Measurements from ENCODE around the gene RPS6KB1. TPM values are rescaled to one million over a fixed set of nuclear protein-coding genes. Genes with fewer than 3 reads are reported as not detected.

RPS6KB1 gene
- total and polyA plus RNA-seq, 2 donors (not counting 1 experiment from before 2014, with no cell fraction given), result 15.6 to 69.7 TPM

- peaks cover 19 to 23% of the 10 kb centered on the region in 2 donors for H3K4me1 ChIP-seq (ENCODE audit: control insufficient read depth in 2 of 2, insufficient read depth in 2 of 2, low read length in 2 of 2)
Observed at GRCh38 chr17:59890720-59891119, 2.2 kb upstream of the RPS6KB1 start.

More at GRCh38 chr17:59890720-59891119, 2.2 kb upstream of the RPS6KB1 start:
- intact Hi-C loops (cut with micrococcal nuclease), result loop anchor here (5.0 kb wide), 1 partner anchor 502 kb away; the partner anchor contains the start of gene USP32
- peaks cover 6 to 13% of the 10 kb centered on the region in 2 experiments for H3K36me3 ChIP-seq (replicated peaks in 1 of 2; ENCODE audit: control extremely low read depth in 1 of 2, control insufficient read depth in 1 of 2, extremely low read depth in 1 of 2, insufficient read depth in 2 of 2, low read length in 1 of 2)
- Mint-ChIP-seq H3K9me3 (ENCODE audit: insufficient read depth) (no peaks in the 10 kb centered on the region), H3K4me3 (peak overlapping the region; percentile 54), H3K4me1 (peaks cover 46% of the 10 kb centered on the region), H3K27ac (peak overlapping the region; percentile 38), H3K27me3 (no peaks in the 10 kb centered on the region)
- no peak for ATAC-seq (ENCODE audit: low read depth)
- no peak overlapping the region for H3K27ac ChIP-seq (ENCODE audit: low read length in 2 of 2)
- TF ChIP-seq EZH2 (IDR thresholded peaks at IDR 0.05; ENCODE audit: borderline replicate concordance, insufficient read depth, low read depth, low read length, poor library complexity, severe bottlenecking) (no peak), CTCF (IDR thresholded peaks at IDR 0.05) (no peak)
- no peak overlapping the region for H3K4me2 ChIP-seq (replicated peaks; ENCODE audit: low read depth, low read length, poor library complexity, severe bottlenecking)
- WGBS (ENCODE audit: insufficient coverage), result no CpG with 5 or more reads among the region's 2 CpGs
- peaks cover 3% of the 10 kb centered on the region for H4K20me1 ChIP-seq (ENCODE audit: control insufficient read depth, insufficient read depth, low read length, poor library complexity, severe bottlenecking)
- H3K27me3 ChIP-seq (replicated peaks in 1 of 4; ENCODE audit: control extremely low read depth in 1 of 4, control insufficient read depth in 3 of 4, insufficient read depth in 4 of 4, low read length in 3 of 4), result no peaks in the 10 kb centered on the region
- no peak for DNase-seq
- ChIA-PET CTCF (interaction anchor here (3.7 kb wide), 1 partner anchor 23 kb away, joined by 18 read pairs; no protein-coding TSS in a partner anchor), POLR2A (no interaction called here)
- H3K9ac ChIP-seq (ENCODE audit: low read length), result no peak overlapping the region
- H3K9me3 ChIP-seq (ENCODE audit: control extremely low read depth in 1 of 3, control insufficient read depth in 2 of 3, insufficient read depth in 1 of 3, low read length in 2 of 3), result no peaks in the 10 kb centered on the region
- H2AFZ ChIP-seq (ENCODE audit: insufficient read depth, low read depth, low read length, poor library complexity, severe bottlenecking), result no peak overlapping the region
- H3K4me3 ChIP-seq (ENCODE audit: control extremely low read depth in 1 of 5, extremely low read depth in 1 of 5, insufficient read depth in 1 of 5, low read depth in 2 of 5, low read length in 4 of 5), result no peak overlapping the region
- peaks cover 66% of the 10 kb centered on the region for H3K79me2 ChIP-seq (ENCODE audit: control insufficient read depth, insufficient read depth, low read length)

Measured in B cell (primary cell).